Prostate gland (tissue), 2 donors: ENCODE measurements around the gene FKBP5. TPM values are rescaled to one million over a fixed set of nuclear protein-coding genes. Genes with fewer than 3 reads are reported as not detected.
A peak's percentile ranks its signal among the peaks of the same experiment; 100 is the strongest.
"Not testable (repeated sequence)": the region's sequence is repeated elsewhere in the genome, so short reads cannot be mapped to it uniquely, and the experiment has no call there.

Source experiments
- DNase-seq: peaks from one replicate; pipeline ENCODE4 v3.0.0-alpha.2; 2019; ENCODE audit warnings: low spot score
- H3K27ac ChIP-seq, 2 donors: fragments of 200-600 bp; sonication (generic); 2 replicates each; pipeline ENCODE4 v1.5.1; 2017 to 2019
- H3K27me3 ChIP-seq: fragments of 200-600 bp; sonication (generic); replicated peaks from 2 replicates; pipeline ENCODE4 v1.5.1; 2019; ENCODE audit not compliant: insufficient read depth
- H3K36me3 ChIP-seq, 2 donors: fragments of 200-600 bp; sonication (generic); 1 replicate in 1 of 2; 2 replicates in 1 of 2; pipeline versions ENCODE4 v1.5.1 to v1.8.1; 2017 to 2019
- H3K4me1 ChIP-seq: fragments of 200-600 bp; sonication (generic); replicated peaks from 2 replicates; pipeline ENCODE4 v1.5.1; 2019
- H3K4me3 ChIP-seq, 2 donors: fragments of 200-600 bp; sonication (generic); 2 replicates each; pipeline ENCODE4 v1.5.1; 2017 to 2019
- H3K9me3 ChIP-seq: fragments of 200-600 bp; sonication (generic); 2 replicates; pipeline ENCODE4 v1.5.1; 2017
- POLR2A ChIP-seq: fragments of 450-650 bp; IDR thresholded peaks from one replicate; pipeline ENCODE4 v1.6.1; 2016; ENCODE audit warnings: antibody characterized with exemption, mild to moderate bottlenecking
- POLR2AphosphoS5 ChIP-seq: sonication (generic); formaldehyde crosslinking; IDR thresholded peaks from one replicate; pipeline ENCODE4 v1.6.1; 2017; ENCODE audit warnings: antibody characterized with exemption
- WGBS: methylation state at CpG from one replicate; pipeline ENCODE4 v1.1.5; 2018; 5-methylcytosine and 5-hydroxymethylcytosine counted together
- intact Hi-C: fragments of 100-400 bp; cut with DNase I; formaldehyde crosslinking; loops from one replicate; pipeline ENCODE4 v1.14.2; 2022
- total RNA-seq, 2 donors: library from RNA; depleted of rRNA; stranded (reverse); fragments of >200 nt; gene quantifications; one replicate each; pipeline ENCODE4 v1.1.0, GENCODE V29; 2016
- TF ChIP-seq, protein P1 (sequence below), 4 experiments: fragments of 200-600 bp in 2 of 4; fragments of 450-650 bp in 2 of 4; sonication (generic) in 2 of 4; IDR thresholded peaks; 1 replicate in 3 of 4; 2 replicates in 1 of 4; pipeline ENCODE4 v1.5.1; 2016 to 2019; ENCODE audit warnings: antibody characterized with exemption in 4 of 4, mild to moderate bottlenecking in 2 of 4, moderate library complexity in 2 of 4

FKBP5 gene
- total RNA-seq, 2 donors from 2014 or later, result 201 to 248 TPM

DNA sequence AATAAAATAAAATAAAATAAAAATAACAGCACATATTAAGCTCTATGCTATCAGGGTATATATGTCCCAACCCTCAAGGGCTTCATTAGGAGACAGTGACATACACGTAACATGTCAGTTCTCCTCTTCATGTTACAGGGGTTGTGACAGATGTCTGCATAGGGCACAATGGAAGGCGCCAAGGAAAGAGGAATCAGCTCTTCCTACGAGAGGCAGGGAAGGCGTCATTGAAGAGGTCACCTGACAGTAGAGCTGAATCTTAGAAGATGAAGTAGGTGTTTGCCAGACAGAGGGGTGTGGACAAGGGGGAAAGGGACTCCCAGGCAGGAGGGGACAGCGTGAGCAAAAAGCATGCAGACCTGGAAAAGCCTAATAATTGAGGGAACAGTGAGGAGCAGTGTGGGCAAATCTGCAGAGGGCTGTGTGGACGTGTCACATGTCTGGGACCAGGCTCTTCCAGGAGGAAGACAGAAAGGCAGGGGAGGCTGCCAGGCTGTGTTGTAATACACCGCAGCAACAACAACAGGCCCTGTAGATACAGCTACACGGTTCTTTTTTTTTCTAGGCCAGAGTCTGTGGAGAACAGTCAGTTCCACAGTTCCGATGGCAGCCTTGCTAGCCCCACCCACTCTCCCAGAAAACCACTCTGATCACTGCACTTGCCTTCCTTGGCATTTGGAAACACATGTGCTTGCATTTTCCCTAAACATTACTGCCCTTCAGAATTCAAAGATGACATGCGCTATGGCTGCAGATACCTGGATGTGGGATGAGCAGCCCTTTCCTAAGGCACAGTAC lies 2.5 kb upstream of the FKBP5 start:
- 43% methylated on average over 10 of the region's 10 CpGs for WGBS
- intact Hi-C loops, result no loop called here

GRCh38 chr6:35690484-35690883 lies 1.8 kb upstream of the FKBP5 start:
- Histone ChIP-seq H3K27me3 (no peaks in the 10 kb centered on the region), H3K36me3 (no peaks in the 10 kb centered on the region), H3K4me1 (peaks cover 15% of the 10 kb centered on the region), H3K27ac (peak overlapping the region; percentile 100), H3K9me3 (no peaks in the 10 kb centered on the region), H3K4me3 (no peak overlapping the region)
- intact Hi-C loops, result no loop called here
- TF ChIP-seq POLR2AphosphoS5 (no peak), POLR2A (no peak)
- TF ChIP-seq, protein P1, sequence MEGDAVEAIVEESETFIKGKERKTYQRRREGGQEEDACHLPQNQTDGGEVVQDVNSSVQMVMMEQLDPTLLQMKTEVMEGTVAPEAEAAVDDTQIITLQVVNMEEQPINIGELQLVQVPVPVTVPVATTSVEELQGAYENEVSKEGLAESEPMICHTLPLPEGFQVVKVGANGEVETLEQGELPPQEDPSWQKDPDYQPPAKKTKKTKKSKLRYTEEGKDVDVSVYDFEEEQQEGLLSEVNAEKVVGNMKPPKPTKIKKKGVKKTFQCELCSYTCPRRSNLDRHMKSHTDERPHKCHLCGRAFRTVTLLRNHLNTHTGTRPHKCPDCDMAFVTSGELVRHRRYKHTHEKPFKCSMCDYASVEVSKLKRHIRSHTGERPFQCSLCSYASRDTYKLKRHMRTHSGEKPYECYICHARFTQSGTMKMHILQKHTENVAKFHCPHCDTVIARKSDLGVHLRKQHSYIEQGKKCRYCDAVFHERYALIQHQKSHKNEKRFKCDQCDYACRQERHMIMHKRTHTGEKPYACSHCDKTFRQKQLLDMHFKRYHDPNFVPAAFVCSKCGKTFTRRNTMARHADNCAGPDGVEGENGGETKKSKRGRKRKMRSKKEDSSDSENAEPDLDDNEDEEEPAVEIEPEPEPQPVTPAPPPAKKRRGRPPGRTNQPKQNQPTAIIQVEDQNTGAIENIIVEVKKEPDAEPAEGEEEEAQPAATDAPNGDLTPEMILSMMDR (IDR thresholded peaks at IDR 0.05), result no peak
- WGBS, result 98% methylated on average over 9 of the region's 9 CpGs
- no peak for DNase-seq

More for the DNA sequence above, 2.5 kb upstream of the FKBP5 start:
- H3K27me3 ChIP-seq, result no peaks in the 10 kb centered on the region
- no peak overlapping the region for H3K4me3 ChIP-seq
- no peaks in the 10 kb centered on the region for H3K36me3 ChIP-seq
- H3K4me1 ChIP-seq, result peaks cover 15% of the 10 kb centered on the region
- H3K27ac ChIP-seq, result peak overlapping the region; percentile 100
- TF ChIP-seq POLR2AphosphoS5, result peak; percentile 94
- TF ChIP-seq, protein P1 (IDR thresholded peaks at IDR 0.05), result no peak
- peak; percentile 92 for DNase-seq
- H3K9me3 ChIP-seq, result no peaks in the 10 kb centered on the region

- H3K4me3 ChIP-seq, intact Hi-C loops, H3K27me3 ChIP-seq, H3K9me3 ChIP-seq, H3K36me3 ChIP-seq, DNase-seq: not testable (repeated sequence)
- H3K27ac ChIP-seq, result peak overlapping the region; percentile 100
- WGBS, result 94% methylated on average over 16 of the region's 16 CpGs
- H3K4me1 ChIP-seq, result peaks cover 15% of the 10 kb centered on the region
These were observed 1.3 kb upstream of the FKBP5 start for GRCh38 chr6:35690006-35690405.

GRCh38 chr6:35687658-35688604 lies 784 bp downstream of the FKBP5 start:
- Histone ChIP-seq H3K36me3 (peaks cover 0 to 5% of the 10 kb centered on the region in 2 donors), H3K9me3 (no peaks in the 10 kb centered on the region), H3K4me3 (peak overlapping the region; percentile 99), H3K27ac (peak overlapping the region; percentile 100), H3K4me1 (peaks cover 15% of the 10 kb centered on the region), H3K27me3 (no peaks in the 10 kb centered on the region)
- TF ChIP-seq POLR2A (no peak), POLR2AphosphoS5 (peak; percentile 64)
- DNase-seq, result peak; percentile 53
- under 1% methylated on average over 64 of the region's 100 CpGs for WGBS
- intact Hi-C loops, result loop anchor here (1.0 to 5.0 kb wide), 3 partner anchors 40 to 101 kb away; no protein-coding TSS in a partner anchor

DNA sequence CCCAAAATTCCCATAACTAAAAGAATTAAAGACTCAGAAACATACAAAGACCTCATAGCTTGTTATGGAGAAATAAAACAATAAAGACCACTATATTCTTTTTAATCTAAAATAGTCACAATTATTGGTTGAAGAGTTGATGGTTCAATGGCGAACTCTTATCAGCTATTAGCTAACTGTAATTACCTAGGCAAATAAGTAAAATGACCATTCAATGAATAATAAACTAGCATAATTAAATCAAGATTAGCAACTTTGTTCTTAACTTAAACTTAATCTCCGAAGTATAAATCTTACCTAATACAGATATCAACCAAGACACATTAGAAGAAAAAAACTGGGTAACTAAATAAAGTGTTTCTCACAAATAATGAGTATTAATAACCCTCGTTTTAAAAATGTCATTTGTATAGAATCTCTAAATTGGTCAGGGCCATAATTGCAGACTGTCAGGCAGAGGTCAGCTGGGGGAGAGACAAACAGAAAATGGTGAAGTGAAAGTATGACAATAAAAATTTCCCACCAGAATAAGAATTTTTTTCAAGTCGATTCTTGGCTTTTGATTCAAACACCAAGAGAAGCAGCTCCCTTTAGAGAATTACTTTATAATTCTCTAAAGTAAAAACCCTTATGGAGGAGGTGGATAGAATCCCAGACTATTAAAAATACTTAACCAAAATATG lies 1.7 kb downstream of the FKBP5 start:
- Histone ChIP-seq H3K9me3 (no peaks in the 10 kb centered on the region), H3K4me1 (peaks cover 13% of the 10 kb centered on the region), H3K27ac (peak overlapping the region; percentile 100), H3K27me3 (no peaks in the 10 kb centered on the region), H3K4me3 (peak overlapping the region; percentile 99), H3K36me3 (peaks cover 0 to 5% of the 10 kb centered on the region in 2 donors)
- WGBS, result 34% methylated on average over 4 of the region's 4 CpGs
- no peak for TF ChIP-seq POLR2A
- no peak for TF ChIP-seq POLR2AphosphoS5
- TF ChIP-seq, protein P1 (IDR thresholded peaks at IDR 0.05), result no peak
- intact Hi-C loops, result loop anchor here (5.0 kb wide), 2 partner anchors 85 to 100 kb away; no protein-coding TSS in a partner anchor
- DNase-seq, result no peak
